Esophagus squamous epithelium (tissue), 5 donors: ENCODE results near the gene RASL11B. TPM values are rescaled to one million over a fixed set of nuclear protein-coding genes. Genes with fewer than 3 reads are reported as not detected.

Source experiments
- DNase-seq: peaks from one replicate; lab custom pipeline; 2025; lab: John Stamatoyannopoulos, UW
- H3K27ac ChIP-seq, 4 donors: fragments of 200-600 bp; sonication (generic); one replicate each; pipeline ENCODE4 v1.5.1; 2016 to 2019; ENCODE audit warnings: mild to moderate bottlenecking in 1 of 4
- H3K27me3 ChIP-seq, 4 donors: fragments of 200-600 bp; sonication (generic); 1 replicate in 3 of 4; 2 replicates in 1 of 4; pipeline versions ENCODE4 v1.5.1 to v1.6.0; 2017 to 2021; ENCODE audit warnings: antibody characterized with exemption in 1 of 4
- H3K36me3 ChIP-seq, 3 donors: fragments of 200-600 bp; sonication (generic); one replicate each; pipeline ENCODE4 v1.5.1; 2016 to 2019
- H3K4me1 ChIP-seq, 3 donors: fragments of 200-600 bp; sonication (generic); one replicate each; pipeline ENCODE4 v1.5.1; 2017 to 2019
- H3K4me3 ChIP-seq, 4 donors: fragments of 200-600 bp; sonication (generic); 1 replicate in 3 of 4; 2 replicates in 1 of 4; pipeline ENCODE4 v1.5.1; 2016 to 2019; ENCODE audit warnings: mild to moderate bottlenecking in 2 of 4, moderate library complexity in 1 of 4
- H3K9me3 ChIP-seq, 3 donors: fragments of 200-600 bp; sonication (generic); one replicate each; pipeline ENCODE4 v1.5.1; 2016 to 2019
- POLR2A ChIP-seq, 4 donors: fragments of 450-650 bp; IDR thresholded peaks; one replicate each; pipeline ENCODE4 v1.6.1; 2017; ENCODE audit warnings: antibody characterized with exemption in 4 of 4, mild to moderate bottlenecking in 4 of 4, moderate library complexity in 3 of 4
- WGBS, 2 donors: methylation state at CpG; one replicate each; pipeline ENCODE4 v1.1.5; 2018; 5-methylcytosine and 5-hydroxymethylcytosine counted together
- intact Hi-C: fragments of 100-400 bp; cut with DNase I; formaldehyde crosslinking; loops from one replicate; pipeline ENCODE4 v1.15.0; 2022
- total RNA-seq, 4 donors: library from RNA; depleted of rRNA; stranded (reverse); fragments of >200 nt; gene quantifications; one replicate each; pipeline ENCODE4 v1.1.0, GENCODE V29; 2016
- TF ChIP-seq, protein P1 (sequence below), 6 experiments: fragments of 450-650 bp in 4 of 6; fragments of 200-600 bp in 2 of 6; sonication (generic) in 2 of 6; IDR thresholded peaks; one replicate each; pipeline ENCODE4 v1.5.1; 2016 to 2019; ENCODE audit warnings: antibody characterized with exemption in 6 of 6, mild to moderate bottlenecking in 4 of 6, moderate library complexity in 4 of 6
- donor health status: DM: yes; HTN: yes; CAD: no.

The RASL11B gene
- total RNA-seq, 4 donors from 2014 or later: 0.15 to 0.97 (median 0.83) TPM

DNA sequence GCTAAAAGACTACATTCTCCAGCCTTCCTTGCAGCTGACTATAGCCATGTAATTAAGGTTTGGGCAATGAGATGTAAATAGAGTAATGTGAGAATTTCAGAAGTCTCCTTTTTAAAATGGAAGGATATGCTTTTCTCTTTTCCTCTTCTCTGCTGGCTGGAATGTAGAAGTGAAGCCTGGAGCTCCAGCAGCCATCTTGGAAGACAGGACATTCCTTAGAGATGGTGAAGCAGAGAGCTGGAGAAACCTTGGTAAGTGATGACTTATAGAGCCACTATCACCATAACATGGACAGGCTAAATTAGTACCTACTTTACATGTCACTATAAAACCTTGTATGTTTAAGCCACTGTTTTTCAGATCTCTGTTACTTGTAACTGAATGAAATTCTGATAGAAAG lies 48.0 kb downstream of the RASL11B start:
- Histone ChIP-seq H3K9me3 (no peaks in the 10 kb centered on the region), H3K27ac (no peak overlapping the region), H3K36me3 (peaks cover 0 to 8% (median 0%) of the 10 kb centered on the region in 3 donors), H3K4me1 (no peaks in the 10 kb centered on the region), H3K4me3 (no peak overlapping the region), H3K27me3 (no peaks in the 10 kb centered on the region)
- intact Hi-C loops: no loop called here
- DNase-seq: no peak
- no peak for TF ChIP-seq POLR2A (IDR thresholded peaks at IDR 0.05)
- TF ChIP-seq, protein P1, sequence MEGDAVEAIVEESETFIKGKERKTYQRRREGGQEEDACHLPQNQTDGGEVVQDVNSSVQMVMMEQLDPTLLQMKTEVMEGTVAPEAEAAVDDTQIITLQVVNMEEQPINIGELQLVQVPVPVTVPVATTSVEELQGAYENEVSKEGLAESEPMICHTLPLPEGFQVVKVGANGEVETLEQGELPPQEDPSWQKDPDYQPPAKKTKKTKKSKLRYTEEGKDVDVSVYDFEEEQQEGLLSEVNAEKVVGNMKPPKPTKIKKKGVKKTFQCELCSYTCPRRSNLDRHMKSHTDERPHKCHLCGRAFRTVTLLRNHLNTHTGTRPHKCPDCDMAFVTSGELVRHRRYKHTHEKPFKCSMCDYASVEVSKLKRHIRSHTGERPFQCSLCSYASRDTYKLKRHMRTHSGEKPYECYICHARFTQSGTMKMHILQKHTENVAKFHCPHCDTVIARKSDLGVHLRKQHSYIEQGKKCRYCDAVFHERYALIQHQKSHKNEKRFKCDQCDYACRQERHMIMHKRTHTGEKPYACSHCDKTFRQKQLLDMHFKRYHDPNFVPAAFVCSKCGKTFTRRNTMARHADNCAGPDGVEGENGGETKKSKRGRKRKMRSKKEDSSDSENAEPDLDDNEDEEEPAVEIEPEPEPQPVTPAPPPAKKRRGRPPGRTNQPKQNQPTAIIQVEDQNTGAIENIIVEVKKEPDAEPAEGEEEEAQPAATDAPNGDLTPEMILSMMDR (IDR thresholded peaks at IDR 0.05): no peak

DNA sequence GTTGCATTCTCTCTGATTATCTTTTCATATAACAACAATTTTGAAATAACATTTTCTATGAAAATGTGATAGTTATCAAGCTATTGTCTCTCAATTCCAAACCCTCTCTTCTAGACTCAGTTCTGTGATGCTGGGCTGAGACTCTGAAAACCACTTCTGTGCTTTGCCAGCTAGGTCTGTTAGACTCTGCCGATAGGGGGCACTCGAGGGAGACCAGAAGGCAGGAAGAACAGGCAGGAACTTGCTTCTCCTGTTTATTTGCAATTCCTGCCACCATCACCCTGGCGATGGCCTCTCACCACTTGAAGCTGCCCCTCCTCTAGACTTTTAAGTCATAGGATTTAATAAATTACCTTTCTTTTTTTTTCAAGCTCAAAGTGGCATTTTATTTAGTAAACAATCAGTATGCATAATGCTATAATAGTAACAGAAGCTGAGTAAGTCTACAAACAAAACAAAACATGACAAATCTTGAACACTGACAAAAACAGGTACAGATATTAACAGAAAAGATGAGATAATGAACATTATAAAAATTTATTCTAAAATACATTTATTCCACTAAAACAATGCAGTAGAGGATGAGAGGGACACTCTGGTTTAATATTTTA lies 49.7 kb downstream of the RASL11B start:
- 7% methylated on average over 3 of the region's 3 CpGs for WGBS, 2 donors
- DNase-seq: no peak
- peaks cover 0 to 6% (median 0%) of the 10 kb centered on the region in 3 donors for H3K4me1 ChIP-seq

DNA sequence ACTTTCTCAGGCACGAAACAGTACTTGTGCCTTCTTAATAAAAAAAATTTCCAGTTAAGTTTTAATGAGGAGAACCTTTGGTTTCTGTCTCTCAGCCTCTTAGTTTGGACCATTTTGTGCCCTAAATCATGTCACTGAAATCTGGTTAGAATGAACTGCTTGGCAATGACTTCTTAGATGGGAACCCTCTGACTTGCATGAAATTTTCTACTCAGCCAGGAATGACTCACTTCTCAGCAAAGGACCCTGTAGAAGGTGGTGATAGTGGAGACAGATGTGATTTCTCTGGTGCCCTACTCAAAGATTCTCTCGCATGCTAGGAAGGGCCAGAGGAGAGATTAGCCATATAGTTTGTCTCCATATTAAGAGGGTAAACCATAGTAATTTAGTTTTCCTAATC lies 50.5 kb downstream of the RASL11B start:
- Histone ChIP-seq H3K9me3 (no peaks in the 10 kb centered on the region), H3K4me3 (no peak overlapping the region), H3K36me3 (no peaks in the 10 kb centered on the region), H3K27me3 (no peaks in the 10 kb centered on the region), H3K4me1 (peaks cover 0 to 6% (median 0%) of the 10 kb centered on the region in 3 donors), H3K27ac (no peak overlapping the region)
- TF ChIP-seq, protein P1 (IDR thresholded peaks at IDR 0.05): no peak
- no peak for TF ChIP-seq POLR2A (IDR thresholded peaks at IDR 0.05)
- 98% methylated on average over 2 of the region's 2 CpGs for WGBS, 2 donors
- DNase-seq: no peak
- intact Hi-C loops: no loop called here

More for the DNA sequence above, 49.7 kb downstream of the RASL11B start:
- TF ChIP-seq POLR2A (IDR thresholded peaks at IDR 0.05): no peak
- TF ChIP-seq, protein P1 (IDR thresholded peaks at IDR 0.05): peak in 5 of 6 experiments; percentile 55 to 69 (median 58)
- Histone ChIP-seq H3K36me3 (no peaks in the 10 kb centered on the region), H3K9me3 (no peaks in the 10 kb centered on the region), H3K27me3 (no peaks in the 10 kb centered on the region), H3K27ac (no peak overlapping the region), H3K4me3 (no peak overlapping the region)
- intact Hi-C loops: no loop called here

DNA sequence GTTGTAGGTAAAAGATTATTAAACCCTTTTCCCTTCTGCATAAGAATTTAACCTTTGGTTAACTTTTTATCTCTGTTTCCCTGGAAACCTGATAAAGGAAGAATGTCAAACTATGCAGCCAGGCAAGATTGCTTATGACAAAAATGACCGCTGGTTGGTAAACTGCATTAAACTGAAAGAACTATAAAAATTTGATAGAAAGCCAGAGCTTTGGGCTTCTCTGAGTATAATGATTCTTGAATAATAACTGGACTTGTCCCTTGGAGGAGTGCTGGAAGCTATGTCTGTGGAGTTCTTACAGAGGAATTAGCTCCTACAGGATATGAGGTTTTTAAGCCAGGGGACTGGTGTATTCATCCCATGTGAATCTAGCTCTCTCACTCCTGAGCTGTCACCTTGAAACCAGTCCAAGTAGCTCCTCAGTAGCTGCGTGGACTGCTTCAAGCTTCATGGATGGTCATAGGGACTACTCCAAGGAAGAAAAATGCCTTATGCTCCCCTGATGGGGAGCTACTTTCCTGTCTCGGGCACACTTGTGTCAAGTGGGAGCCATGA lies 52.0 kb downstream of the RASL11B start:
- H3K27ac ChIP-seq: no peak overlapping the region
- H3K27me3 ChIP-seq: no peaks in the 10 kb centered on the region
- intact Hi-C loops: no loop called here
- no peak overlapping the region for H3K4me3 ChIP-seq
- DNase-seq: no peak
- 71 to 75% methylated on average over 3 of the region's 3 CpGs for WGBS, 2 donors
- no peak for TF ChIP-seq POLR2A (IDR thresholded peaks at IDR 0.05)
- TF ChIP-seq, protein P1 (IDR thresholded peaks at IDR 0.05): no peak
- no peaks in the 10 kb centered on the region for H3K9me3 ChIP-seq
- H3K4me1 ChIP-seq: peaks cover 0 to 6% (median 0%) of the 10 kb centered on the region in 3 donors
- H3K36me3 ChIP-seq: no peaks in the 10 kb centered on the region

DNA sequence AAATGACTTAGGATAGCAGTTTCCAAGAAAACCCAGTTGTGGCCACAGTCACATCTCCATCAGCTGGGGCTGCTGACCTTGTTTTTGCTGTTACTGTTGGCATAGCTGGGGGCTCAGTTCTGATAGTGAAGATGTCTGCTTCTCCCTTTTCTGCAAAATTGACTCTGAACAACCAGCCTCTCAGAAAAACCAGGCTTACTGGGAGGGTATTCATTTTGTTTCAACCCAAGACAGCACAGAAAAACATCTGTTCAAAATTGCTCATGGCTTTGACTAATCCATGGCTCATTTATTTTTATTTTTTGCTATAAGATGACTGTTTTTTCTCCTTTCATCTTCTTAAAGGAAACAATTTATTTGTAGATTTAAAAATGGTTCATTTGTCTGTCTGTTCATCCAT lies 53.1 kb downstream of the RASL11B start:
- Histone ChIP-seq H3K27ac (no peak overlapping the region), H3K4me3 (no peak overlapping the region), H3K27me3 (no peaks in the 10 kb centered on the region), H3K4me1 (peaks cover 0 to 6% (median 0%) of the 10 kb centered on the region in 3 donors), H3K36me3 (no peaks in the 10 kb centered on the region), H3K9me3 (no peaks in the 10 kb centered on the region)
- no peak for DNase-seq
- TF ChIP-seq, protein P1 (IDR thresholded peaks at IDR 0.05): no peak
- no peak for TF ChIP-seq POLR2A (IDR thresholded peaks at IDR 0.05)
- intact Hi-C loops: no loop called here
